Heart right ventricle (tissue), 16 donors: ENCODE measurements around the gene GNRHR. TPM values are rescaled to one million over a fixed set of nuclear protein-coding genes. Genes with fewer than 3 reads are reported as not detected.

Experiments
- ATAC-seq, 8 donors: fragments of 200-7000 bp; cut with Tn5 transposase; one replicate each; pipeline ENCODE4 v1.9.1; 2020; ENCODE audit warnings: mild to moderate bottlenecking in 8 of 8, moderate library complexity in 8 of 8, moderate number of reproducible peaks in 1 of 8
- DNase-seq, 2 donors: peaks; one replicate each; pipeline ENCODE4 v3.0.0-alpha.2; 2020
- H3K27ac ChIP-seq, 10 donors: fragments of 200-600 bp; sonication (generic) in 2 of 10; one replicate each; pipeline versions ENCODE4 v1.5.0 to v1.8.0; 2020 to 2022; ENCODE audit warnings: mild to moderate bottlenecking in 3 of 10
- H3K27me3 ChIP-seq, 7 donors: fragments of 200-600 bp; one replicate each; pipeline ENCODE4 v1.8.0; 2021 to 2022; ENCODE audit warnings: mild to moderate bottlenecking in 2 of 7
- H3K36me3 ChIP-seq, 9 donors: fragments of 200-600 bp; sonication (generic) in 1 of 9; one replicate each; pipeline versions ENCODE4 v1.5.0 to v1.8.0; 2020 to 2022; ENCODE audit warnings: mild to moderate bottlenecking in 2 of 9
- H3K4me1 ChIP-seq, 9 donors: fragments of 200-600 bp; sonication (generic) in 1 of 9; one replicate each; pipeline versions ENCODE4 v1.5.0 to v1.8.0; 2020 to 2022; ENCODE audit warnings: mild to moderate bottlenecking in 4 of 9
- H3K4me3 ChIP-seq, 10 donors: fragments of 200-600 bp; sonication (generic) in 2 of 10; one replicate each; pipeline versions ENCODE4 v1.5.0 to v1.8.0; 2020 to 2022; ENCODE audit warnings: mild to moderate bottlenecking in 7 of 10, moderate library complexity in 2 of 10
- H3K9me3 ChIP-seq, 11 donors: fragments of 200-600 bp in 10 of 11; sonication (generic) in 2 of 11; one replicate each; pipeline versions ENCODE4 v1.5.0 to v1.8.0; 2013 to 2022; ENCODE audit warnings: mild to moderate bottlenecking in 2 of 11, control low read depth in 1 of 11, moderate library complexity in 1 of 11
- WGBS, 2 donors: extraction: QIAGEN DNeasy Blood & Tissue Kit; methylation state at CpG; one replicate each; pipeline ENCODE4 v1.1.7; 2013; ENCODE audit warnings: inconsistent platforms in 1 of 2; 5-methylcytosine and 5-hydroxymethylcytosine counted together
- intact Hi-C, 10 donors: fragments of 100-400 bp; cut with DNase I; formaldehyde crosslinking; loops; one replicate each; pipeline versions ENCODE4 v1.11.1 to v1.14.2; 2022
- polyA plus RNA-seq, 2 donors: library from polyadenylated mRNA; stranded (reverse); fragments of 200-250 nt; gene quantifications; one replicate each; pipeline ENCODE4 v1.2.3, GENCODE V29; 2013
- total RNA-seq, 10 donors: library from RNA; stranded (reverse); fragmentation: NEBNext Ultra II Directional in 3 of 10; extraction: Animal tissue kit (Norgen Biotek cat#: 25700) in 3 of 10; gene quantifications; one replicate each; pipeline versions ENCODE4 v1.2.1 to v1.2.4, GENCODE V29; 2021 to 2023
- TF ChIP-seq, protein P1 (sequence below), 9 donors: fragments of 200-600 bp; sonication (generic) in 2 of 9; IDR thresholded peaks; one replicate each; pipeline versions ENCODE4 v1.5.0 to v1.8.0; 2021 to 2022; ENCODE audit warnings: antibody characterized with exemption in 9 of 9, mild to moderate bottlenecking in 5 of 9, moderate library complexity in 1 of 9
- donor health status: Arrhythmogenic right ventricular cardiomyopathy.
- donor health status: ischemic (EF 13 %, LVEDD 7.1; RV severe dilation, severe dysfunction).
- donor health status: healthy with polysubstance abuse.
- donor health status: DM: no; HTN: yes; CAD: no.
- donor health status: DM: no; HTN: no; CAD: no.
- donor health status: ischemic (EF 25% LVEDD 6.9; RV normal size, moderate dysfunction).
- donor health status: ischemic (EF 25% LVEDD 5.7; RV mildly dilated, moderate dysfunction).
- donor health status: healthy.
- donor health status: DM: yes; HTN: yes; CAD: no.
- donor health status: Ischemic cardiomyopathy.
- donor health status: ischemic (EF 35%, LVEDD 5.7; RV mildly dilated, moderate dysfunction).
- donor health status: nonischemic (EF 11% LVEDD 7.7; RV severe dilation, severe dysfunction).
- donor health status: DM: yes; HTN: yes; CAD: no.
- donor health status: PGD.
- donor health status: ischemic (EF 29% LVEDD 5.4; RV normal size, mild dysfunction).
- donor health status: nonischemic (EF 23%, LVEDD 6.1; RV moderate dilation, normal function).

The GNRHR gene
- total and polyA plus RNA-seq, 12 donors: not detected

DNA sequence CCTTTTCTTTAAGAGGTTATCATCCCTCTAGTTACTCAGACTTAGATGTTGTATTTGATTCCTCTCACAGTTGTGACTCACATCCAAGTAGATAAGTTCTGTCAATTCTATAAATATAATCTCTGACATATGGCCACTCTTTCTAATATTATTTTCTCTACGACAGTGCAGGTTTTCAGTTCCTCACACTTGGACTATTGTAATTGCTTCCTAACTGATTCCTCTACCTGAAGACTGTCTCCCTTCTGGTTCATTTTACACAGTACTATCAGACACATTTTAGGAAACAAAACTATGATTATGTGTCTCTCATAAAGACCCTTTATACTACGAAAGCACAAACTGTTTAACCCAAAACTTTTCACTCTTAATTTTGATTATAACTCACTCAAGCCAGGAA lies 31.3 kb upstream of the GNRHR start:
- H3K4me3 ChIP-seq: no peak overlapping the region
- intact Hi-C loops: no loop called here
- no peak for ATAC-seq
- H3K9me3 ChIP-seq: no peaks in the 10 kb centered on the region
- H3K27ac ChIP-seq: no peak overlapping the region
- DNase-seq: no peak
- no peaks in the 10 kb centered on the region for H3K36me3 ChIP-seq
- no peaks in the 10 kb centered on the region for H3K27me3 ChIP-seq
- TF ChIP-seq, protein P1, sequence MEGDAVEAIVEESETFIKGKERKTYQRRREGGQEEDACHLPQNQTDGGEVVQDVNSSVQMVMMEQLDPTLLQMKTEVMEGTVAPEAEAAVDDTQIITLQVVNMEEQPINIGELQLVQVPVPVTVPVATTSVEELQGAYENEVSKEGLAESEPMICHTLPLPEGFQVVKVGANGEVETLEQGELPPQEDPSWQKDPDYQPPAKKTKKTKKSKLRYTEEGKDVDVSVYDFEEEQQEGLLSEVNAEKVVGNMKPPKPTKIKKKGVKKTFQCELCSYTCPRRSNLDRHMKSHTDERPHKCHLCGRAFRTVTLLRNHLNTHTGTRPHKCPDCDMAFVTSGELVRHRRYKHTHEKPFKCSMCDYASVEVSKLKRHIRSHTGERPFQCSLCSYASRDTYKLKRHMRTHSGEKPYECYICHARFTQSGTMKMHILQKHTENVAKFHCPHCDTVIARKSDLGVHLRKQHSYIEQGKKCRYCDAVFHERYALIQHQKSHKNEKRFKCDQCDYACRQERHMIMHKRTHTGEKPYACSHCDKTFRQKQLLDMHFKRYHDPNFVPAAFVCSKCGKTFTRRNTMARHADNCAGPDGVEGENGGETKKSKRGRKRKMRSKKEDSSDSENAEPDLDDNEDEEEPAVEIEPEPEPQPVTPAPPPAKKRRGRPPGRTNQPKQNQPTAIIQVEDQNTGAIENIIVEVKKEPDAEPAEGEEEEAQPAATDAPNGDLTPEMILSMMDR (IDR thresholded peaks at IDR 0.05): no peak
- WGBS, 2 donors: 42 to 58% methylated on average over 2 of the region's 2 CpGs
- peaks cover 0 to 6% (median 0%) of the 10 kb centered on the region in 9 donors for H3K4me1 ChIP-seq

DNA sequence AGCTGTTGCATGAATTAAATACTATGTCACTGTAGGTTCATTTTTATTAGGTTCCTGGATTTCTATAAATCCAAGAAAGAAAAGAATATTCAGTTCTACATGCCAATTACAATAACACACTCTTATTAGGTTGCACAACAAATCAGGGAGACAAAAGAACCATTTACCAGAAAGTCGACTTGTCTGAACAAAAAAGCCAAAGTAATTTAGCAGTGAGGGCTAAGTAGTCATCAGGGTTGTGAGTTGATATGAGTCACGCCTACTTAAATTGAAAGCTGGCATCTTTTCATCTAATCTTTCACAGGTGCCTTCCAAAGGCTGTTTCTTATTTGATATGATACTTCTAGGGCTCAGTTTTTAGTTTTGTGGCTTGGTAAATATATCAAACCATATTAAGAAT lies 25.4 kb upstream of the GNRHR start:
- ATAC-seq (no peak), DNase-seq (no peak)
- WGBS, 2 donors: 89 to 90% methylated on average over 2 of the region's 2 CpGs
- Histone ChIP-seq H3K4me3 (no peak overlapping the region), H3K36me3 (no peaks in the 10 kb centered on the region), H3K27me3 (no peaks in the 10 kb centered on the region), H3K4me1 (no peaks in the 10 kb centered on the region), H3K27ac (no peak overlapping the region), H3K9me3 (no peaks in the 10 kb centered on the region)
- TF ChIP-seq, protein P1 (IDR thresholded peaks at IDR 0.05): no peak
- intact Hi-C loops: no loop called here

DNA sequence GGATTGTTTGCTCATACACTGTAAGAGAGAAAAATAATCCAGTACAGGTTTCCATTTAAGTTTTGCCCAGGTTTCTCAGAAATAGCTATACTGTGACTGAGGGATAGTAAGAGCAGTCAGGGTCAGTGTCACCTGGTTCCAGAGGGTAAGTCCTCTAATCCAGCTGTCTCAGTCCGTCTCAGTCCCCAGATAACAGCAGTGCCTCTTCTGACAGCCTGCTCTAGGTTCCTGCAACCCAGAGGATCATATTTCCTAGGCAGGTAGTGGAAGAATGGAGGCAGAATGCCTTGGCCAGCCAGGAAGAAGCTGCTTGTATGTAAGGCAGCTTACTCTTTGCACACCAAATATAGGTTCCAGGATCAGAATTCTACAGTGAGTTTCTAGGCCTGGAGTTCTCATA lies 22.6 kb upstream of the GNRHR start:
- 35 to 71% methylated on average over 1 of the region's 1 CpG for WGBS, 2 donors
- Histone ChIP-seq H3K36me3 (no peaks in the 10 kb centered on the region), H3K27ac (no peak overlapping the region), H3K4me3 (no peak overlapping the region), H3K4me1 (no peaks in the 10 kb centered on the region), H3K27me3 (no peaks in the 10 kb centered on the region), H3K9me3 (no peaks in the 10 kb centered on the region)
- ATAC-seq: no peak
- no peak for DNase-seq
- intact Hi-C loops: no loop called here
- TF ChIP-seq, protein P1 (IDR thresholded peaks at IDR 0.05): no peak

DNA sequence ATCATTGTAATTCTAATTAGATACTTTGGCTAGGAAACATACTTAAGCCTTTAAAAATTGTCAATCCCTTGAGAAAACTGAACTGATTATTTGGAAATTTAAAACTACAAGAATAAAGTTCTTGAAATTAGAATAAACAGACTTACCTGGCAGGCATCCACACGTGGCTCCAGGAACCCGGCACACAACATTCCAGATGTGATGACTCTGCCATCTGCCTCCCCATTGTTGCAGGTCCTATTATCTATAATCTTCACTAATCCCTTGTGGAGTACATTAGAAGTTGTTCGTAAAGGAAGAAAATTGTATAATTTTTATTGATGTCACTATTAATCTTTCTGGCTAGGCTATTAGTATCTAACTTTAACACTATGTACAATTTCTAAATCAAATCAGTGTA lies 16.2 kb upstream of the GNRHR start:
- no peaks in the 10 kb centered on the region for H3K4me1 ChIP-seq
- no peak for DNase-seq
- whole genome bisulfite sequencing, 2 donors: 54 to 61% methylated on average over 3 of the region's 3 CpGs
- no peak overlapping the region for H3K4me3 ChIP-seq
- no peaks in the 10 kb centered on the region for H3K27me3 ChIP-seq
- H3K9me3 ChIP-seq: no peaks in the 10 kb centered on the region
- no peaks in the 10 kb centered on the region for H3K36me3 ChIP-seq
- TF ChIP-seq, protein P1 (IDR thresholded peaks at IDR 0.05): no peak
- no peak for ATAC-seq
- no peak overlapping the region for H3K27ac ChIP-seq
- intact Hi-C loops: no loop called here

DNA sequence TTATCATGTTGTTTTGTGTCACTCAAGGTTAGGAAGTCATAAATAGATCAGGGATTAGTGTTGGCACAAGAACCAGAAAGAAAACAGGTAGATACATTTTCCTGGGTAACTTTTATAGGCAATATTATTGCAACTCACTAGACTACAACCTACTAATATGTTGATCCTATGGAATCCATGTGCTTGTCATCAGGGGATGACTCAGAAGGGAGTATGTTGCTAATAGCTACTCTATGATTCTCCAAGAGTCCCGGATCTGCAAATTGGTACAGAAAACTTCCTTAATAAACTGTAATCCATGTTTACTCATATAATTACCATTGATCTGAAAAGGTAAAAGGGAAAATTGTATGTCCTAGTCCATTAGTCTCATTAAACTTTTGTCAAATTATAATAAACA lies 11.7 kb upstream of the GNRHR start:
- no peak for ATAC-seq
- DNase-seq: no peak
- H3K4me1 ChIP-seq: no peaks in the 10 kb centered on the region
- H3K9me3 ChIP-seq: peaks cover 0 to 3% (median 0%) of the 10 kb centered on the region in 11 donors
- no peaks in the 10 kb centered on the region for H3K27me3 ChIP-seq
- no peak overlapping the region for H3K27ac ChIP-seq
- H3K4me3 ChIP-seq: no peak overlapping the region
- WGBS, 2 donors: 86% methylated on average over 1 of the region's 1 CpG
- intact Hi-C loops: no loop called here
- TF ChIP-seq, protein P1 (IDR thresholded peaks at IDR 0.05): no peak
- no peaks in the 10 kb centered on the region for H3K36me3 ChIP-seq
